GM10248 (cell line): ENCODE results near the gene FHIT.

Experiments used
- CTCF ChIA-PET: fragments of 300-600 bp; sonication (Branson Sonifier 250); formaldehyde crosslinking; extraction: SDS; loops from one replicate; lab custom pipeline; 2021; ENCODE audit warnings: antibody characterized with exemption; lab: Yijun Ruan, JAX
- POLR2A ChIA-PET: fragments of 350-650 bp; sonication (Branson Sonifier 250); formaldehyde crosslinking; extraction: SDS; loops from one replicate; lab custom pipeline; 2020; ENCODE audit warnings: antibody characterized with exemption; lab: Yijun Ruan, JAX
- DNase-seq: peaks from one replicate; pipeline ENCODE4 v3.0.0; 2012; ENCODE audit errors: extremely low spot score
- TF ChIP-seq, protein P1 (sequence below): IDR thresholded peaks from 2 replicates; pipeline ENCODE4 v1.5.1; 2012; ENCODE audit warnings: mild to moderate bottlenecking, low read depth; ENCODE audit errors: extremely low read depth, missing control alignments, control extremely low read depth

The FHIT gene

DNA sequence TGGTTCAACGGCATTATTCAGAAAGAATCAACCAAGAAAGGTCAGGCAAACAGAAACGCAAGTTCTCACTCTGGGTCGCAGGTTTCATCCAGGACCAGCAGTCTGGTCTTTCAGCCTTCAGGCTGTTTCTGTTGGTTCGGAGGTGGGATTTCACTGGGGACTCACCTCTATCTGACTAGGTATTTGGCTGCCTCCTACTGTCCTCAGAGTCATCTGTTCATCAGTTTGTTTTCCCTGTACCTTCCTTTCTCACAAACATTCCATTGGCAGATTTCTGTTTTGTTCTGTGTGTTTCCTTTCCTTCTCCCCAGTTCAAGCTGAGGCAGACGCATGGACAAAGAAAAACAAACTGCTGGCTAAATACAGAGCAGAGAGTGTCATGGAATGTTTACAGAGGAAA, 1154.8 kb downstream of the FHIT start:
- no peak for DNase-seq
- ChIA-PET CTCF (no interaction called here), POLR2A (no interaction called here)
- TF ChIP-seq, protein P1, sequence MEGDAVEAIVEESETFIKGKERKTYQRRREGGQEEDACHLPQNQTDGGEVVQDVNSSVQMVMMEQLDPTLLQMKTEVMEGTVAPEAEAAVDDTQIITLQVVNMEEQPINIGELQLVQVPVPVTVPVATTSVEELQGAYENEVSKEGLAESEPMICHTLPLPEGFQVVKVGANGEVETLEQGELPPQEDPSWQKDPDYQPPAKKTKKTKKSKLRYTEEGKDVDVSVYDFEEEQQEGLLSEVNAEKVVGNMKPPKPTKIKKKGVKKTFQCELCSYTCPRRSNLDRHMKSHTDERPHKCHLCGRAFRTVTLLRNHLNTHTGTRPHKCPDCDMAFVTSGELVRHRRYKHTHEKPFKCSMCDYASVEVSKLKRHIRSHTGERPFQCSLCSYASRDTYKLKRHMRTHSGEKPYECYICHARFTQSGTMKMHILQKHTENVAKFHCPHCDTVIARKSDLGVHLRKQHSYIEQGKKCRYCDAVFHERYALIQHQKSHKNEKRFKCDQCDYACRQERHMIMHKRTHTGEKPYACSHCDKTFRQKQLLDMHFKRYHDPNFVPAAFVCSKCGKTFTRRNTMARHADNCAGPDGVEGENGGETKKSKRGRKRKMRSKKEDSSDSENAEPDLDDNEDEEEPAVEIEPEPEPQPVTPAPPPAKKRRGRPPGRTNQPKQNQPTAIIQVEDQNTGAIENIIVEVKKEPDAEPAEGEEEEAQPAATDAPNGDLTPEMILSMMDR, result no peak

DNA sequence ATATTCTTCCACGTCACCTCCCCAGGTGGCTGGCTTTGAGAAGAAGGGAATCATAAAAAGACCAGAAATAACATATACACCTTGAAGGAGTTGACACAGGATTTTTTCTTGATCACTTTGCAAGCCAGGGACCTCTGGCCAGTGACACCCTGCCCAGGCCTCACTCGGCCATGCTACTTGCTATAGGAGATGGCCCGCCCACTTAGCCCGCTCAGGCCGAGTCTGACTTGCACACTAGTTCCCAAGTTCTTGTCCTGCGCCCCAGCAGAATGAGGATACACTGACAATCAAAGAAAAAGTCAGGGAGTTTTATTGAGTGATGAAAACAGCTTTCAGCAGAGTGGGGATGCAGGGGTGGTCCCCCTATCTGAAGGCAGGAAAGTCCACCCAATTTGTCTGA, 1155.3 kb downstream of the FHIT start:
- ChIA-PET POLR2A (no interaction called here), CTCF (no interaction called here)
- TF ChIP-seq, protein P1, result no peak
- DNase-seq, result no peak

DNA sequence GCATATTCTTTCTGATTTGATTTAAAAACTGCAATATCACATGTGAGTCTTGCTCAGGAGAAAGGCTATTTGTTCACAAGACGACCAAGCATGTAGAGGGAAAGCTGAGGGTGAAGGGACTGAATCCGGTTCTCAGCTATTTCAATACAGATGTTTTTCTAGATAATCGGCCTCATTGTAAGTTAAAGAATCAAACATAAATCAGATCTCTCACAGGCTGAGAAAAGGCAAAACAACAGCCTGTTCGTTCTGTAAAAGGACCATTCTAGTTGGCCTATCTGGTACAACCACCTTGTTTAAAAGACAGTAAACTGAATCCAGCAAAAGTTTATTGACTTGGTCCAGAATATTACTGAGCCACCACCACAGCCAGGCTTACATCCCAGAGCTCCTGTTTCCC, 1155.7 kb downstream of the FHIT start:
- POLR2A ChIA-PET, result no interaction called here
- CTCF ChIA-PET, result no interaction called here
- TF ChIP-seq, protein P1, result no peak
- DNase-seq, result no peak

DNA sequence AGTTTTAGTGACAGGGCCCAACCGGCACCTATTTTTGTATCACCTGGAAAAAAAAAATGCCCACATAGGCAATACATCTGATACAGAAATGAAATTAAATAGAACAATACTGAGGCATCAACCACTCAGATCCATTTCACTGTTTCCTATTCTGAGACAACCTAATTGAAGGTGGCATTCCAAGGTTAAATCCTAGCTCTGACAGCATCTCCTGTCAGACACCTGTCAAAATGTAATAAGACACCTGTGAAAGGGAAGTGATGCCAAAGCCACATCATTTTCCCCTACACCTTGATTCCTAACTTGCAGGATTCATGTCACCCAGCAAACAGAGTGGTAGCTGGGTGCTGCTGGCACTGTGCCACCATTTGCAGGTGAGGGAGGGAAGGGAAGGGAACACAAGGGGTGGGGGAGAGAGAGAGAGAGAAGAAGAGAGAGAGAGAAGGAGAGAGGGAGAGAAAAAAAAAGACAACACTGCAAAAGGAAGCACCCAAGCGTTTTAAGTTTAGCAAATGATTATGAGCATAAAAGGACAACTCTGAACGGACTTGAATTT, 1156.8 kb downstream of the FHIT start:
- DNase-seq, result no peak
- POLR2A ChIA-PET, result interaction anchor here (0.6 kb wide), 1 partner anchor 296 kb away, joined by 4 read pairs; no protein-coding TSS in a partner anchor
- CTCF ChIA-PET, result no interaction called here
- TF ChIP-seq, protein P1, result no peak

DNA sequence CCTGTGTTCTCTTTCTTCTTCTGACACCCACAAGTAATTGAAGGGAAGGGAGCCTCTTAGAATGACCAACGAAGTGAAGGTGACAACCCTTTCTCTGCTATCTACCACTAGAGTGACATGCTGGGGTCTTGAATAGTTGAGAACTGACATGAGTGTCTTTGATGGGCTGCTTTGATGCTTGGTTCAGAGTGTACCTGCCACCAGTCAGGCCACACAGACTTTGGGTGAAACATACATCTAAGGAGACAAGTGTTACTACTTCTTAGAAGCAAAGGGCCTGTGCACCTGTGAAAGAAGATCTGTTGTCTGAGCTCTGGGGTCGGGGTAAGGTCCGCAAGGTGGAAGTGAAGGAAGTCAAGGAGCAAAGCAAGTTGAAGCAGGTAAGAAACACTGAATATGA, 1160.7 kb downstream of the FHIT start:
- TF ChIP-seq, protein P1, result no peak
- no peak for DNase-seq
- ChIA-PET CTCF (no interaction called here), POLR2A (no interaction called here)

DNA sequence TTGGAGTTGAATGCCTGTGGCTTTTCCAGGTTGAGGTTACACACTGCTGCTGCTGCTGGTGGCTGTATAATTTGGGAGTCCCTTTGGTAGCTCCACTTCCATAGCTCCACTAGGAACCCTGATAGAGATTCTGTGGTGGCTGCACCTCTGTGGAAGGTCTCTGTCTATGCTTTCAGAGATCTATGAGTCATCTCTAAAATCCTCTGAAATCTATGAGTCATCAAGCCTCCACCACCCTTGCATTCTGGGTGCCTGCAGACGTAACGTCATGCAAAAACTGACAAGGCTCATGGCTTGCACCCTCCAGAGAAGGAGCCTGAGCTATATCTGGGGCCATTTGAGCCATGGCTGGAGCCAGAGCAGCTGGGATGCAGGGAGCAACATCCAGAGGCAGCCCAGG, 1164.4 kb downstream of the FHIT start:
- POLR2A ChIA-PET, result no interaction called here
- CTCF ChIA-PET, result no interaction called here
- TF ChIP-seq, protein P1, result no peak
- peak; percentile 15 for DNase-seq

DNA sequence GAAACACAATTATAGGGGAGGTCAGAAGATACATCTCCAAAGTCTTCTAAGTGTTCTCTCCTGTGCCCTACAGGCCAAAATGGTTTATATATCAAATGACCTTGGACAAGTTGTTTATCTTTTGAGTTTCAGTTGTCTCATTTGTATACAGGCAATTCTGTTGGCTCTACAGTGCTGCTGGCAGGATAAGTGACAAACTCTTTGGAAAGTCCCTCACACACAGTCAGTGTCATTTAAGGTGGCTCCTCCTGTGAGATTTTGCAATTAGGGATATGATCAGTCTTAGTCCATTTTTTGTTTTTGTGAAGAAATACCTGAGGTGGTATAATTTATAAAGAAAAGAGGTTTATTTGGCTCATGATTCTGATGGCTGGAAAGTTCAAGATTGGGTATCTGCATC, 1165.6 kb downstream of the FHIT start:
- POLR2A ChIA-PET, result no interaction called here
- TF ChIP-seq, protein P1, result no peak
- no peak for DNase-seq
- CTCF ChIA-PET, result no interaction called here
